ENCODE data around the gene ZSWIM2.
"Not testable (repeated sequence)": the region's sequence is repeated elsewhere in the genome, so short reads cannot be mapped to it uniquely, and the experiment has no call there.

ZSWIM2 gene

GRCh38 chr2:186841940-186842339 lies 7.0 kb downstream of the ZSWIM2 start:
- TF ChIP-seq CTCF (IDR thresholded peaks at IDR 0.05; ENCODE audit: borderline replicate concordance, insufficient read depth, low read depth, low read length), result no peak
- no peak overlapping the region for H3K4me3 ChIP-seq (ENCODE audit: low read depth, low read length)

GRCh38 chr2:186835628-186836027 lies 13.3 kb downstream of the ZSWIM2 start:
- no peak for TF ChIP-seq CTCF (IDR thresholded peaks at IDR 0.05; ENCODE audit: borderline replicate concordance, insufficient read depth, low read depth, low read length)
- no peak overlapping the region for H3K4me3 ChIP-seq (ENCODE audit: low read depth, low read length)

GRCh38 chr2:186827862-186828492 lies 21.0 kb downstream of the ZSWIM2 start:
- no peak for TF ChIP-seq CTCF (IDR thresholded peaks at IDR 0.05; ENCODE audit: borderline replicate concordance, insufficient read depth, low read depth, low read length)
- no peak overlapping the region for H3K4me3 ChIP-seq (ENCODE audit: low read depth, low read length)

- TF ChIP-seq CTCF (IDR thresholded peaks at IDR 0.05; ENCODE audit: borderline replicate concordance, insufficient read depth, low read depth, low read length), result no peak
- H3K4me3 ChIP-seq (ENCODE audit: low read depth, low read length), result no peak overlapping the region
These were observed 21.6 kb downstream of the ZSWIM2 start for GRCh38 chr2:186827411-186827810.

- no peak for TF ChIP-seq CTCF (IDR thresholded peaks at IDR 0.05; ENCODE audit: borderline replicate concordance, insufficient read depth, low read depth, low read length)
- no peak overlapping the region for H3K4me3 ChIP-seq (ENCODE audit: low read depth, low read length)
These were observed 26.6 kb downstream of the ZSWIM2 start for GRCh38 chr2:186822323-186822722.

GRCh38 chr2:186820303-186820702 lies 28.7 kb downstream of the ZSWIM2 start:
- H3K4me3 ChIP-seq (ENCODE audit: low read depth, low read length), result no peak overlapping the region
- TF ChIP-seq CTCF (IDR thresholded peaks at IDR 0.05; ENCODE audit: borderline replicate concordance, insufficient read depth, low read depth, low read length), result no peak

- not testable (repeated sequence) for H3K4me3 ChIP-seq (ENCODE audit: low read depth, low read length)
These were observed 37.2 kb downstream of the ZSWIM2 start for GRCh38 chr2:186811760-186812159.

GRCh38 chr2:186806591-186806990 lies 42.4 kb downstream of the ZSWIM2 start:
- no peak overlapping the region for H3K4me3 ChIP-seq (ENCODE audit: low read depth, low read length)
- TF ChIP-seq CTCF (IDR thresholded peaks at IDR 0.05; ENCODE audit: borderline replicate concordance, insufficient read depth, low read depth, low read length), result no peak

- not testable (repeated sequence) for H3K4me3 ChIP-seq (ENCODE audit: low read depth, low read length)
These were observed 50.4 kb downstream of the ZSWIM2 start for GRCh38 chr2:186798604-186799003.
